A673 (cell line): ENCODE data around the gene TMEM232. TPM values are rescaled to one million over a fixed set of nuclear protein-coding genes. Genes with fewer than 3 reads are reported as not detected.

Experiments used
- BruUV-seq: library from RNA; stranded (reverse); fragments of 400-500 nt; replicated peaks from 2 replicates; lab custom pipeline; 2021; lab: Mats Ljungman, UMichigan
- CTCF ChIA-PET: fragments of 300-600 bp; sonication (Branson Sonifier 250); formaldehyde crosslinking; loops from one replicate; lab custom pipeline; 2022; ENCODE audit warnings: antibody characterized with exemption; lab: Charles Lee
- POLR2A ChIA-PET: fragments of 300-600 bp; sonication (Branson Sonifier 250); formaldehyde crosslinking; loops from one replicate; lab custom pipeline; 2022; ENCODE audit warnings: antibody characterized with exemption; ENCODE audit not compliant: low non-redundant PET; lab: Charles Lee
- DNase-seq: peaks from one replicate; pipeline ENCODE4 v3.0.0-alpha.2; 2015; ENCODE audit warnings: low spot score
- H3K27ac ChIP-seq: fragments of 200-600 bp; sonication (generic); 2 replicates; pipeline ENCODE4 v1.5.1; 2016; ENCODE audit warnings: mixed run types, low read depth, mild to moderate bottlenecking, mixed read lengths, antibody characterized with exemption, low read length; ENCODE audit not compliant: poor library complexity, severe bottlenecking
- H3K27me3 ChIP-seq: fragments of 200-600 bp; sonication (generic); replicated peaks from 2 replicates; pipeline ENCODE4 v1.6.1; 2017; ENCODE audit warnings: mixed run types, low read depth, mild to moderate bottlenecking, mixed read lengths, antibody characterized with exemption, low read length; ENCODE audit not compliant: insufficient read depth, poor library complexity
- H3K36me3 ChIP-seq: fragments of 200-600 bp; sonication (generic); 2 replicates; pipeline ENCODE4 v1.6.1; 2016; ENCODE audit warnings: mixed run types, mild to moderate bottlenecking, mixed read lengths, antibody characterized with exemption, low read length; ENCODE audit not compliant: insufficient read depth, poor library complexity, severe bottlenecking
- H3K4me1 ChIP-seq: fragments of 200-600 bp; sonication (generic); 2 replicates; pipeline ENCODE4 v1.6.1; 2017; ENCODE audit warnings: mixed run types, mild to moderate bottlenecking, mixed read lengths, antibody characterized with exemption, low read length; ENCODE audit not compliant: insufficient read depth, poor library complexity, severe bottlenecking
- H3K4me3 ChIP-seq: fragments of 200-600 bp; sonication (generic); 2 replicates; pipeline ENCODE4 v1.5.1; 2016; ENCODE audit warnings: low read depth, mixed run types, mild to moderate bottlenecking, mixed read lengths, low read length; ENCODE audit not compliant: poor library complexity, severe bottlenecking
- H3K9me3 ChIP-seq: fragments of 200-600 bp; sonication (generic); 2 replicates; pipeline ENCODE4 v1.6.1; 2016; ENCODE audit warnings: mixed run types, low read depth, mild to moderate bottlenecking, mixed read lengths, antibody characterized with exemption, low read length; ENCODE audit not compliant: poor library complexity, severe bottlenecking
- CTCF ChIP-seq: fragments of 300-800, 200-600 bp; sonication (generic); conservative IDR thresholded peaks from 2 replicates; pipeline ENCODE4 v1.5.1; 2017; ENCODE audit warnings: low read depth, mild to moderate bottlenecking, antibody characterized with exemption, low read length, moderate library complexity, mixed read lengths
- EZH2 ChIP-seq: fragments of 200-600 bp; sonication (generic); IDR thresholded peaks from 2 replicates; pipeline ENCODE4 v1.6.1; 2017; ENCODE audit warnings: borderline replicate concordance, low read depth, mild to moderate bottlenecking, mixed read lengths, antibody characterized with exemption, low read length; ENCODE audit not compliant: poor library complexity, severe bottlenecking
- intact Hi-C: fragments of 100-400 bp; cut with micrococcal nuclease; formaldehyde crosslinking; loops from one replicate; pipeline ENCODE4 v1.10.0; 2022; ENCODE audit not compliant: unreplicated experiment
- total RNA-seq: library from RNA; stranded (reverse); gene quantifications from 2 replicates; pipeline ENCODE4 v1.2.3, GENCODE V29; 2021

The TMEM232 gene
- total RNA-seq, 1 experiment from 2014 or later, result 0.82 TPM

- Histone ChIP-seq H3K36me3 (no peaks in the 10 kb centered on the region), H3K27ac (no peak overlapping the region), H3K27me3 (no peaks in the 10 kb centered on the region), H3K9me3 (no peaks in the 10 kb centered on the region), H3K4me3 (no peak overlapping the region), H3K4me1 (no peaks in the 10 kb centered on the region)
- CTCF ChIA-PET, result no interaction called here
- intact Hi-C loops, result no loop called here
- POLR2A ChIA-PET, result no interaction called here
- TF ChIP-seq CTCF, result no peak
- no TSS peak for BruUV-seq
- no peak for DNase-seq
Observed at GRCh38 chr5:110653231-110653970, 73.1 kb downstream of the TMEM232 start.

GRCh38 chr5:110651507-110651906 lies 75.0 kb downstream of the TMEM232 start:
- CTCF ChIA-PET, result no interaction called here
- no TSS peak for BruUV-seq
- no peak for TF ChIP-seq EZH2
- no peak for TF ChIP-seq CTCF
- Histone ChIP-seq H3K27ac (no peak overlapping the region), H3K4me1 (no peaks in the 10 kb centered on the region), H3K4me3 (no peak overlapping the region), H3K36me3 (no peaks in the 10 kb centered on the region), H3K27me3 (no peaks in the 10 kb centered on the region), H3K9me3 (no peaks in the 10 kb centered on the region)
- DNase-seq, result no peak
- intact Hi-C loops, result no loop called here
- POLR2A ChIA-PET, result no interaction called here

GRCh38 chr5:110644357-110644756 lies 82.1 kb downstream of the TMEM232 start:
- POLR2A ChIA-PET, result no interaction called here
- CTCF ChIA-PET, result no interaction called here
- TF ChIP-seq CTCF (no peak), EZH2 (no peak)
- H3K4me1 ChIP-seq, result no peaks in the 10 kb centered on the region
- H3K27me3 ChIP-seq, result no peaks in the 10 kb centered on the region
- BruUV-seq, result no TSS peak
- H3K4me3 ChIP-seq, result no peak overlapping the region
- intact Hi-C loops, result no loop called here
- H3K36me3 ChIP-seq, result no peaks in the 10 kb centered on the region
- H3K27ac ChIP-seq, result no peak overlapping the region
- no peaks in the 10 kb centered on the region for H3K9me3 ChIP-seq
- DNase-seq, result no peak
